ENCODE data around the gene TMEM82.

Gene TMEM82

DNA sequence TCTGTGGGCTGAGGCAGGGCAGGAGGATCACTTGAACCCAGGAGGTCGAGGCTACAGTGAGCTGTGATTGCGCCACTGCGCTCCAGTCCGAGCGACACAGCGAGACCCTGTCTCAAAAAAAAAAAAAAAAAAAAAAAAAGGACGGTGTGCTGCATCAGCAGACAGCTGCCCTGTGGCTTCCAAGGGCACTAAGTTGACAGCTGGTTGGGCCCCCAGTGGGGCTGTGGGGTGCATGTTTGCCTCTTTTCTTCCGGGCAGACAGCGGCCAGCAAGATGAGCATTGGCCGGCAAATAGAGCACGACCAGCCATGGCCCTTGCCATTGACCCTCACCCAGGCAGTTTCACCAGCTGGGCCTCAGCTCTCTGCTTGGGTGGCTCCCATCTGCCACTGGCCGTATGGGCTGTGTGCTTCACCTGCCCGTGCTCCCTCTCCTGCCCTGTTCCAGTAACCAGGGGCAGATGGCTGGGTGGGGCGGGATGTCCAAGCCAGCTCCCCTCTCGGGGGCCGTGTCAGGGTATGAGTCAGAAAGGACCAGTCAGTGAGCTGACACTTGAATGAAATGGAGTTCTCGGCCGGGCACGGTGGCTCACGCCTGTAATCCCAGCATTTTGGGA, 18.6 kb upstream of the TMEM82 start:
- Histone ChIP-seq H4K20me1 (ENCODE audit: insufficient read depth, low read length) (no peaks in the 10 kb centered on the region), H3K4me1 (ENCODE audit: insufficient read depth, low read length, severe bottlenecking) (no peaks in the 10 kb centered on the region), H3K27ac (ENCODE audit: low read depth, low read length, poor library complexity, severe bottlenecking) (no peak overlapping the region), H3K79me2 (ENCODE audit: insufficient read depth, low read length) (no peaks in the 10 kb centered on the region), H3K4me2 (ENCODE audit: low read length) (no peak overlapping the region), H3K36me3 (ENCODE audit: insufficient read depth, low read length) (peaks cover 35% of the 10 kb centered on the region), H3K9me3 (ENCODE audit: low read length) (no peaks in the 10 kb centered on the region), H3K9ac (ENCODE audit: low read length) (no peak overlapping the region), H3K27me3 (ENCODE audit: insufficient read depth, low read length) (no peaks in the 10 kb centered on the region), H3K9me2 (ENCODE audit: low read depth, low read length) (no peaks in the 10 kb centered on the region), H3F3A (ENCODE audit: insufficient read depth, low read length) (no peaks in the 10 kb centered on the region), H2AFZ (ENCODE audit: low read length) (no peak overlapping the region), H3K4me3 (ENCODE audit: low read depth, low read length, poor library complexity, severe bottlenecking) (no peak overlapping the region)
- TF ChIP-seq, protein P1, sequence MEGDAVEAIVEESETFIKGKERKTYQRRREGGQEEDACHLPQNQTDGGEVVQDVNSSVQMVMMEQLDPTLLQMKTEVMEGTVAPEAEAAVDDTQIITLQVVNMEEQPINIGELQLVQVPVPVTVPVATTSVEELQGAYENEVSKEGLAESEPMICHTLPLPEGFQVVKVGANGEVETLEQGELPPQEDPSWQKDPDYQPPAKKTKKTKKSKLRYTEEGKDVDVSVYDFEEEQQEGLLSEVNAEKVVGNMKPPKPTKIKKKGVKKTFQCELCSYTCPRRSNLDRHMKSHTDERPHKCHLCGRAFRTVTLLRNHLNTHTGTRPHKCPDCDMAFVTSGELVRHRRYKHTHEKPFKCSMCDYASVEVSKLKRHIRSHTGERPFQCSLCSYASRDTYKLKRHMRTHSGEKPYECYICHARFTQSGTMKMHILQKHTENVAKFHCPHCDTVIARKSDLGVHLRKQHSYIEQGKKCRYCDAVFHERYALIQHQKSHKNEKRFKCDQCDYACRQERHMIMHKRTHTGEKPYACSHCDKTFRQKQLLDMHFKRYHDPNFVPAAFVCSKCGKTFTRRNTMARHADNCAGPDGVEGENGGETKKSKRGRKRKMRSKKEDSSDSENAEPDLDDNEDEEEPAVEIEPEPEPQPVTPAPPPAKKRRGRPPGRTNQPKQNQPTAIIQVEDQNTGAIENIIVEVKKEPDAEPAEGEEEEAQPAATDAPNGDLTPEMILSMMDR (IDR thresholded peaks at IDR 0.05; ENCODE audit: low read length): no peak
- TF ChIP-seq EZH2 (IDR thresholded peaks at IDR 0.05; ENCODE audit: borderline replicate concordance, low read length): no peak

DNA sequence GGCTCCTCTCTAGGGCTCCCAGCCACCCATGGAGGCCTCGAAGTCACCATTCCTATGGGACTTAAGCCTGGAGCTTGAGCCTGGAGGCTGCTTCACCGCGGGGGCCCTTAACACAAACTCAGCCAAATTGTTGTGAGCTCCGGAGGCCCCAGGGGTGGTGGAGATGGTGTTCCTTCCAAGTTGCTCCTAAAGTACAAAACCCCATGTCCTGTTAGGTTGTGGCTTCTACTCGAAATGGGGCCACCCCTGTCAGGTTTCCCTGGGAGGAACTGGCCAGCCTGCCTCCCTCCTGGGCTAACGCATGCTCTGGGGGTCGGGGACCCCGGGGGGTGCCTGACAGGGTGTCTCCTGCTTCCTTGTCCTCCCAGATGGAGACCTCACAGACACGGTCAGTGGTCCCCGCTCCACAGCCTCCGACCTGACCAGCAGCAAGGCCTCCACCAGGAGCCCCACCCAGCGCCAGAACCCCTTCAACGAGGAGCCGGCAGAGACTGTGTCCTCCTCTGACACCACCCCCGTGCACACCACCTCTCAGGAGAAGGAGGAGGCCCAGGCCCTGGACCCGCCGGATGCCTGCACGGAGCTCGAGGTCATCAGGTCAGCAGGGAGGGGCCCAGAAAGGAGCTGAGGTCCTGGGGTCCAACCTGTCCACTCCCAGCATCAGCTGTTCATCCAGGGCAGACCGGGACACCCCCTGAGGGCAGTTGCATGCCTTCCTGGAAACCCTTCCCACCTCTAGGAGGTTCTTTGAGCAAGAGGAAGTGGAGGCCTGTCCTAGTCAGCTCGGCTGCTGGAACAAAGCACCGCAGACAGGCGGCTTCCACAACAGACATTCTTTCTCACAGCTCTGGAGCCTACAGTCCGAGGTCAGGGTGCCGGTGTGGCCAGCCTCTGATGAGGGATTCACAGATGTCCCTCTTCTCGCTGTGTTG, 17.1 kb upstream of the TMEM82 start:
- Histone ChIP-seq H3K9me3 (ENCODE audit: low read length) (no peaks in the 10 kb centered on the region), H3K4me1 (ENCODE audit: insufficient read depth, low read length, severe bottlenecking) (no peaks in the 10 kb centered on the region), H3K27me3 (ENCODE audit: insufficient read depth, low read length) (no peaks in the 10 kb centered on the region), H3F3A (ENCODE audit: insufficient read depth, low read length) (no peaks in the 10 kb centered on the region), H3K9me2 (ENCODE audit: low read depth, low read length) (no peaks in the 10 kb centered on the region), H3K9ac (ENCODE audit: low read length) (no peak overlapping the region), H4K20me1 (ENCODE audit: insufficient read depth, low read length) (no peaks in the 10 kb centered on the region), H2AFZ (ENCODE audit: low read length) (no peak overlapping the region), H3K36me3 (ENCODE audit: insufficient read depth, low read length) (peaks cover 39% of the 10 kb centered on the region), H3K4me2 (ENCODE audit: low read length) (no peak overlapping the region), H3K4me3 (ENCODE audit: low read depth, low read length, poor library complexity, severe bottlenecking) (no peak overlapping the region), H3K27ac (ENCODE audit: low read depth, low read length, poor library complexity, severe bottlenecking) (no peak overlapping the region), H3K79me2 (ENCODE audit: insufficient read depth, low read length) (no peaks in the 10 kb centered on the region)
- TF ChIP-seq EZH2 (IDR thresholded peaks at IDR 0.05; ENCODE audit: borderline replicate concordance, low read length): no peak
- TF ChIP-seq, protein P1 (IDR thresholded peaks at IDR 0.05; ENCODE audit: low read length): no peak

DNA sequence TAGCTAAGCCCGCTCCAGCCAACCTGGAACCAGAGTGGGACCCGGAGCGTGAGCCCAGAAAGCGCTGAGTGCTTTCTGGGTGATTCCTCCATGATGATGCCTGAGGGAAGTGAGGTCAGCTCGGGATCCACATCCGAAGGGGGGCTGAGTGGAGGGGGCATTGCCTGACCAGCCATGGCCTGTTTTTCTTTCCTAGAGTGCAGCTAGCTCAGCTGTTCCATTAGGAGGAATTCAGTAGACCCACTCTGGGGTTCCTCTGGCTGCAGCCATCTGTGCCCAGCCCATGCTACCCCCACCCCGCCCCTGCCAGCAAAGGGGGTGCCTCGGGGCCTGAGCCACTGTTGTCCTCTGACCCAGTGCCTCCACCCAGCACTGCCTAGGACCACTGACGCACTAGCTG, 15.8 kb upstream of the TMEM82 start:
- no peaks in the 10 kb centered on the region for H3K79me2 ChIP-seq (ENCODE audit: insufficient read depth, low read length)
- TF ChIP-seq, protein P1 (IDR thresholded peaks at IDR 0.05; ENCODE audit: low read length): no peak
- TF ChIP-seq EZH2 (IDR thresholded peaks at IDR 0.05; ENCODE audit: borderline replicate concordance, low read length): no peak
- no peak overlapping the region for H2AFZ ChIP-seq (ENCODE audit: low read length)
- H3F3A ChIP-seq (ENCODE audit: insufficient read depth, low read length): no peaks in the 10 kb centered on the region
- no peak overlapping the region for H3K9ac ChIP-seq (ENCODE audit: low read length)
- no peak overlapping the region for H3K4me2 ChIP-seq (ENCODE audit: low read length)
- H4K20me1 ChIP-seq (ENCODE audit: insufficient read depth, low read length): no peaks in the 10 kb centered on the region
- H3K36me3 ChIP-seq (ENCODE audit: insufficient read depth, low read length): peaks cover 52% of the 10 kb centered on the region
- H3K27me3 ChIP-seq (ENCODE audit: insufficient read depth, low read length): no peaks in the 10 kb centered on the region
- H3K27ac ChIP-seq (ENCODE audit: low read depth, low read length, poor library complexity, severe bottlenecking): no peak overlapping the region
- H3K4me3 ChIP-seq (ENCODE audit: low read depth, low read length, poor library complexity, severe bottlenecking): no peak overlapping the region
- H3K4me1 ChIP-seq (ENCODE audit: insufficient read depth, low read length, severe bottlenecking): no peaks in the 10 kb centered on the region
- H3K9me2 ChIP-seq (ENCODE audit: low read depth, low read length): no peaks in the 10 kb centered on the region
- H3K9me3 ChIP-seq (ENCODE audit: low read length): no peaks in the 10 kb centered on the region

All from OCI-LY1 (cell line).